WTC11 (cell line): ENCODE measurements around the gene C1orf35. TPM values are rescaled to one million over a fixed set of nuclear protein-coding genes. Genes with fewer than 3 reads are reported as not detected.

ENCODE experiments used
- ATAC-seq: fragments of 200-7000 bp; cut with Tn5 transposase; 2 replicates; pipeline ENCODE4 v1.10.0; 2021; ENCODE audit warnings: mild to moderate bottlenecking, moderate library complexity
- CTCF ChIA-PET: fragments of 300-600 bp; sonication (Branson Sonifier 250); formaldehyde crosslinking; loops from one replicate; lab custom pipeline; 2021; ENCODE audit warnings: antibody characterized with exemption; lab: Charles Lee
- POLR2A ChIA-PET: fragments of 350-600 bp; sonication (Branson Sonifier 250); formaldehyde crosslinking; loops from one replicate; lab custom pipeline; 2021; ENCODE audit warnings: antibody characterized with exemption; lab: Charles Lee
- DNase-seq: peaks from one replicate; pipeline ENCODE4 v3.0.0; 2021; ENCODE audit warnings: low spot score
- H3K27ac Mint-ChIP-seq: 2 replicates; pipeline ENCODE4 v1.8.0; 2021; ENCODE audit warnings: mixed read lengths
- H3K27me3 Mint-ChIP-seq: 2 replicates; pipeline ENCODE4 v1.8.0; 2021; ENCODE audit warnings: low read depth, mild to moderate bottlenecking, moderate library complexity, mixed read lengths
- H3K36me3 Mint-ChIP-seq: 2 replicates; pipeline ENCODE4 v1.8.0; 2021; ENCODE audit warnings: mixed read lengths
- H3K4me1 Mint-ChIP-seq: 2 replicates; pipeline ENCODE4 v1.8.0; 2022; ENCODE audit warnings: mixed read lengths
- H3K4me3 Mint-ChIP-seq: 2 replicates; pipeline ENCODE4 v1.8.0; 2021; ENCODE audit warnings: mild to moderate bottlenecking, moderate library complexity, mixed read lengths
- H3K9me3 Mint-ChIP-seq: 2 replicates; pipeline ENCODE4 v1.8.0; 2021; ENCODE audit warnings: mixed read lengths
- CBFB ChIP-seq: sonication (generic); formaldehyde crosslinking; IDR thresholded peaks from 2 replicates; pipeline ENCODE4 v1.8.1; 2022; ENCODE audit warnings: mild to moderate bottlenecking, low read depth, missing genetic modification reagents
- ESRRA ChIP-seq: sonication (generic); formaldehyde crosslinking; IDR thresholded peaks from 2 replicates; pipeline ENCODE4 v1.8.1; 2022; ENCODE audit warnings: mild to moderate bottlenecking, missing genetic modification reagents, borderline replicate concordance
- ETV6 ChIP-seq: sonication (generic); formaldehyde crosslinking; IDR thresholded peaks from 2 replicates; pipeline ENCODE4 v1.8.1; 2022; ENCODE audit warnings: mild to moderate bottlenecking, missing genetic modification reagents
- FOXP1 ChIP-seq: sonication (generic); formaldehyde crosslinking; IDR thresholded peaks from 2 replicates; pipeline ENCODE4 v1.8.0; 2022; ENCODE audit warnings: missing genetic modification reagents, mild to moderate bottlenecking, moderate library complexity, borderline replicate concordance
- GABPB1 ChIP-seq: sonication (generic); formaldehyde crosslinking; IDR thresholded peaks from 2 replicates; pipeline ENCODE4 v1.8.1; 2023; ENCODE audit warnings: mild to moderate bottlenecking, missing genetic modification reagents
- GRHL2 ChIP-seq: fragments of 250-450 bp; sonication (Bioruptor Pico); IDR thresholded peaks from 2 replicates; pipeline ENCODE4 v1.8.0; 2022; ENCODE audit warnings: mild to moderate bottlenecking, moderate library complexity; ENCODE audit not compliant: insufficient replicate concordance, severe bottlenecking
- MXD4 ChIP-seq: fragments of 250-450 bp; sonication (Bioruptor Pico); IDR thresholded peaks from 2 replicates; pipeline ENCODE4 v1.8.0; 2021; ENCODE audit warnings: mild to moderate bottlenecking, moderate library complexity, borderline replicate concordance
- OVOL2 ChIP-seq: fragments of 250-450 bp; sonication (Bioruptor Pico); IDR thresholded peaks from 2 replicates; pipeline ENCODE4 v1.9.0; 2021; ENCODE audit warnings: mild to moderate bottlenecking, borderline replicate concordance
- RELA ChIP-seq: sonication (generic); formaldehyde crosslinking; IDR thresholded peaks from 2 replicates; pipeline ENCODE4 v1.8.1; 2022; ENCODE audit warnings: missing genetic modification reagents, mild to moderate bottlenecking, borderline replicate concordance
- SOX15 ChIP-seq: fragments of 250-450 bp; sonication (Bioruptor Pico); IDR thresholded peaks from 2 replicates; pipeline ENCODE4 v1.9.0; 2021; ENCODE audit warnings: mild to moderate bottlenecking
- ZNF416 ChIP-seq: fragments of 250-450 bp; sonication (Bioruptor Pico); IDR thresholded peaks from 2 replicates; pipeline ENCODE4 v1.9.0; 2021; ENCODE audit warnings: mild to moderate bottlenecking, inconsistent platforms
- total RNA-seq: library from RNA; stranded (reverse); gene quantifications from 3 replicates; pipeline ENCODE4 v1.2.3, GENCODE V29; 2021
- TF ChIP-seq, protein P1 (sequence below): sonication (generic); formaldehyde crosslinking; IDR thresholded peaks from 2 replicates; pipeline ENCODE4 v1.8.0; 2022; ENCODE audit warnings: missing genetic modification reagents
- TF ChIP-seq, protein P2 (sequence below): sonication (generic); formaldehyde crosslinking; IDR thresholded peaks from 2 replicates; pipeline ENCODE4 v1.8.1; 2022; ENCODE audit warnings: low read depth, missing genetic modification reagents, borderline replicate concordance
- TF ChIP-seq, protein P3 (sequence below): sonication (generic); formaldehyde crosslinking; IDR thresholded peaks from 2 replicates; pipeline ENCODE4 v1.8.1; 2023; ENCODE audit warnings: mild to moderate bottlenecking, moderate library complexity, missing genetic modification reagents
- TF ChIP-seq, protein P4 (sequence below): sonication (generic); formaldehyde crosslinking; IDR thresholded peaks from 2 replicates; pipeline ENCODE4 v1.8.0; 2022; ENCODE audit warnings: mild to moderate bottlenecking, missing genetic modification reagents
- TF ChIP-seq, protein P5 (sequence below): sonication (generic); formaldehyde crosslinking; IDR thresholded peaks from 2 replicates; pipeline ENCODE4 v1.8.1; 2023; ENCODE audit warnings: mild to moderate bottlenecking, missing genetic modification reagents
- TF ChIP-seq, protein P6 (sequence below): sonication (generic); formaldehyde crosslinking; IDR thresholded peaks from 2 replicates; pipeline ENCODE4 v1.8.1; 2022; ENCODE audit warnings: low read depth, mild to moderate bottlenecking, moderate library complexity, missing genetic modification reagents, borderline replicate concordance
- TF ChIP-seq, protein P7 (sequence below): sonication (generic); formaldehyde crosslinking; conservative IDR thresholded peaks from 2 replicates; pipeline ENCODE4 v1.8.1; 2022; ENCODE audit warnings: mild to moderate bottlenecking, missing genetic modification reagents
- TF ChIP-seq, protein P8 (sequence below): sonication (generic); formaldehyde crosslinking; IDR thresholded peaks from 2 replicates; pipeline ENCODE4 v1.8.1; 2023; ENCODE audit warnings: mild to moderate bottlenecking, missing genetic modification reagents, moderate library complexity
- TF ChIP-seq, protein P9 (sequence below): sonication (generic); formaldehyde crosslinking; IDR thresholded peaks from 2 replicates; pipeline ENCODE4 v1.8.0; 2022; ENCODE audit warnings: mild to moderate bottlenecking, missing genetic modification reagents

Gene C1orf35
- total RNA-seq, 1 experiment from 2014 or later = 33.8 TPM

DNA sequence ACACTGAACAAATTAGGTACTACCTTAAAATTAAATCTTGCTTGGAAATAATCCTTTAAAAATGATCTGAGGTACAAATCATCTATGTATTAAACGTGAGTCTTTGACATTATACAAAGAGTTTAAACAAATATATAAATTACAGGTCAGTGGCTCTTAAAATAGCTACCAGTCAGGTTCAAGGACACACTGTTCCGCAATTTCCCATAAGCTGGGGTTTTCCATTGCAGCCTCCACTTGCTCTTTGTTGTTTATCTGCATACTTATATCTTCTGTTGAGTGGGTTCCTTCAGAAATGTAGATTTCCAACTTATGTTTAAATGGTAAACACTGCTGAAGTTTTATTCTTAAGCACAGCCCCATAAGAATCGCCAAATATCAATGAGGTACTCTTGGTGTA is 11.7 kb upstream of the C1orf35 start:
- POLR2A ChIA-PET = no interaction called here
- Mint-ChIP-seq H3K36me3 (peaks cover 17% of the 10 kb centered on the region), H3K4me3 (no peak overlapping the region), H3K4me1 (no peaks in the 10 kb centered on the region), H3K9me3 (peaks cover 32% of the 10 kb centered on the region), H3K27me3 (peaks cover 30% of the 10 kb centered on the region), H3K27ac (no peak overlapping the region)
- ATAC-seq = no peak
- CTCF ChIA-PET = interaction anchor here (0.6 kb wide), 1 partner anchor 16 kb away, joined by 4 read pairs; no protein-coding TSS in a partner anchor
- no peak for DNase-seq
- TF ChIP-seq, protein P1, sequence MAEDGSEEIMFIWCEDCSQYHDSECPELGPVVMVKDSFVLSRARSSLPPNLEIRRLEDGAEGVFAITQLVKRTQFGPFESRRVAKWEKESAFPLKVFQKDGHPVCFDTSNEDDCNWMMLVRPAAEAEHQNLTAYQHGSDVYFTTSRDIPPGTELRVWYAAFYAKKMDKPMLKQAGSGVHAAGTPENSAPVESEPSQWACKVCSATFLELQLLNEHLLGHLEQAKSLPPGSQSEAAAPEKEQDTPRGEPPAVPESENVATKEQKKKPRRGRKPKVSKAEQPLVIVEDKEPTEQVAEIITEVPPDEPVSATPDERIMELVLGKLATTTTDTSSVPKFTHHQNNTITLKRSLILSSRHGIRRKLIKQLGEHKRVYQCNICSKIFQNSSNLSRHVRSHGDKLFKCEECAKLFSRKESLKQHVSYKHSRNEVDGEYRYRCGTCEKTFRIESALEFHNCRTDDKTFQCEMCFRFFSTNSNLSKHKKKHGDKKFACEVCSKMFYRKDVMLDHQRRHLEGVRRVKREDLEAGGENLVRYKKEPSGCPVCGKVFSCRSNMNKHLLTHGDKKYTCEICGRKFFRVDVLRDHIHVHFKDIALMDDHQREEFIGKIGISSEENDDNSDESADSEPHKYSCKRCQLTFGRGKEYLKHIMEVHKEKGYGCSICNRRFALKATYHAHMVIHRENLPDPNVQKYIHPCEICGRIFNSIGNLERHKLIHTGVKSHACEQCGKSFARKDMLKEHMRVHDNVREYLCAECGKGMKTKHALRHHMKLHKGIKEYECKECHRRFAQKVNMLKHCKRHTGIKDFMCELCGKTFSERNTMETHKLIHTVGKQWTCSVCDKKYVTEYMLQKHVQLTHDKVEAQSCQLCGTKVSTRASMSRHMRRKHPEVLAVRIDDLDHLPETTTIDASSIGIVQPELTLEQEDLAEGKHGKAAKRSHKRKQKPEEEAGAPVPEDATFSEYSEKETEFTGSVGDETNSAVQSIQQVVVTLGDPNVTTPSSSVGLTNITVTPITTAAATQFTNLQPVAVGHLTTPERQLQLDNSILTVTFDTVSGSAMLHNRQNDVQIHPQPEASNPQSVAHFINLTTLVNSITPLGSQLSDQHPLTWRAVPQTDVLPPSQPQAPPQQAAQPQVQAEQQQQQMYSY (CRISPR knock-in tag) = no peak
- no peak for TF ChIP-seq GRHL2 (CRISPR knock-in tag)
- TF ChIP-seq, protein P2, sequence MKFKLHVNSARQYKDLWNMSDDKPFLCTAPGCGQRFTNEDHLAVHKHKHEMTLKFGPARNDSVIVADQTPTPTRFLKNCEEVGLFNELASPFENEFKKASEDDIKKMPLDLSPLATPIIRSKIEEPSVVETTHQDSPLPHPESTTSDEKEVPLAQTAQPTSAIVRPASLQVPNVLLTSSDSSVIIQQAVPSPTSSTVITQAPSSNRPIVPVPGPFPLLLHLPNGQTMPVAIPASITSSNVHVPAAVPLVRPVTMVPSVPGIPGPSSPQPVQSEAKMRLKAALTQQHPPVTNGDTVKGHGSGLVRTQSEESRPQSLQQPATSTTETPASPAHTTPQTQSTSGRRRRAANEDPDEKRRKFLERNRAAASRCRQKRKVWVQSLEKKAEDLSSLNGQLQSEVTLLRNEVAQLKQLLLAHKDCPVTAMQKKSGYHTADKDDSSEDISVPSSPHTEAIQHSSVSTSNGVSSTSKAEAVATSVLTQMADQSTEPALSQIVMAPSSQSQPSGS (CRISPR knock-in tag) = no peak
- TF ChIP-seq, protein P3, sequence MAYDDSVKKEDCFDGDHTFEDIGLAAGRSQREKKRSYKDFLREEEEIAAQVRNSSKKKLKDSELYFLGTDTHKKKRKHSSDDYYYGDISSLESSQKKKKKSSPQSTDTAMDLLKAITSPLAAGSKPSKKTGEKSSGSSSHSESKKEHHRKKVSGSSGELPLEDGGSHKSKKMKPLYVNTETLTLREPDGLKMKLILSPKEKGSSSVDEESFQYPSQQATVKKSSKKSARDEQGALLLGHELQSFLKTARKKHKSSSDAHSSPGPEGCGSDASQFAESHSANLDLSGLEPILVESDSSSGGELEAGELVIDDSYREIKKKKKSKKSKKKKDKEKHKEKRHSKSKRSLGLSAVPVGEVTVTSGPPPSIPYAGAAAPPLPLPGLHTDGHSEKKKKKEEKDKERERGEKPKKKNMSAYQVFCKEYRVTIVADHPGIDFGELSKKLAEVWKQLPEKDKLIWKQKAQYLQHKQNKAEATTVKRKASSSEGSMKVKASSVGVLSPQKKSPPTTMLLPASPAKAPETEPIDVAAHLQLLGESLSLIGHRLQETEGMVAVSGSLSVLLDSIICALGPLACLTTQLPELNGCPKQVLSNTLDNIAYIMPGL (CRISPR knock-in tag) = no peak
- no peak for TF ChIP-seq RELA (CRISPR knock-in tag)
- TF ChIP-seq, protein P4, sequence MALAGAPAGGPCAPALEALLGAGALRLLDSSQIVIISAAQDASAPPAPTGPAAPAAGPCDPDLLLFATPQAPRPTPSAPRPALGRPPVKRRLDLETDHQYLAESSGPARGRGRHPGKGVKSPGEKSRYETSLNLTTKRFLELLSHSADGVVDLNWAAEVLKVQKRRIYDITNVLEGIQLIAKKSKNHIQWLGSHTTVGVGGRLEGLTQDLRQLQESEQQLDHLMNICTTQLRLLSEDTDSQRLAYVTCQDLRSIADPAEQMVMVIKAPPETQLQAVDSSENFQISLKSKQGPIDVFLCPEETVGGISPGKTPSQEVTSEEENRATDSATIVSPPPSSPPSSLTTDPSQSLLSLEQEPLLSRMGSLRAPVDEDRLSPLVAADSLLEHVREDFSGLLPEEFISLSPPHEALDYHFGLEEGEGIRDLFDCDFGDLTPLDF (CRISPR knock-in tag) = no peak
- TF ChIP-seq SOX15 (CRISPR knock-in tag) = no peak
- TF ChIP-seq GABPB1 (CRISPR knock-in tag) = no peak
- TF ChIP-seq CBFB (CRISPR knock-in tag) = no peak
- TF ChIP-seq ZNF416 (CRISPR knock-in tag) = no peak
- TF ChIP-seq, protein P5, sequence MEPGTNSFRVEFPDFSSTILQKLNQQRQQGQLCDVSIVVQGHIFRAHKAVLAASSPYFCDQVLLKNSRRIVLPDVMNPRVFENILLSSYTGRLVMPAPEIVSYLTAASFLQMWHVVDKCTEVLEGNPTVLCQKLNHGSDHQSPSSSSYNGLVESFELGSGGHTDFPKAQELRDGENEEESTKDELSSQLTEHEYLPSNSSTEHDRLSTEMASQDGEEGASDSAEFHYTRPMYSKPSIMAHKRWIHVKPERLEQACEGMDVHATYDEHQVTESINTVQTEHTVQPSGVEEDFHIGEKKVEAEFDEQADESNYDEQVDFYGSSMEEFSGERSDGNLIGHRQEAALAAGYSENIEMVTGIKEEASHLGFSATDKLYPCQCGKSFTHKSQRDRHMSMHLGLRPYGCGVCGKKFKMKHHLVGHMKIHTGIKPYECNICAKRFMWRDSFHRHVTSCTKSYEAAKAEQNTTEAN (CRISPR knock-in tag) = no peak
- no peak for TF ChIP-seq ETV6 (CRISPR knock-in tag)
- no peak for TF ChIP-seq OVOL2
- TF ChIP-seq, protein P6, sequence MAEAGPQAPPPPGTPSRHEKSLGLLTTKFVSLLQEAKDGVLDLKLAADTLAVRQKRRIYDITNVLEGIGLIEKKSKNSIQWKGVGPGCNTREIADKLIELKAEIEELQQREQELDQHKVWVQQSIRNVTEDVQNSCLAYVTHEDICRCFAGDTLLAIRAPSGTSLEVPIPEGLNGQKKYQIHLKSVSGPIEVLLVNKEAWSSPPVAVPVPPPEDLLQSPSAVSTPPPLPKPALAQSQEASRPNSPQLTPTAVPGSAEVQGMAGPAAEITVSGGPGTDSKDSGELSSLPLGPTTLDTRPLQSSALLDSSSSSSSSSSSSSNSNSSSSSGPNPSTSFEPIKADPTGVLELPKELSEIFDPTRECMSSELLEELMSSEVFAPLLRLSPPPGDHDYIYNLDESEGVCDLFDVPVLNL = no peak
- TF ChIP-seq, protein P7, sequence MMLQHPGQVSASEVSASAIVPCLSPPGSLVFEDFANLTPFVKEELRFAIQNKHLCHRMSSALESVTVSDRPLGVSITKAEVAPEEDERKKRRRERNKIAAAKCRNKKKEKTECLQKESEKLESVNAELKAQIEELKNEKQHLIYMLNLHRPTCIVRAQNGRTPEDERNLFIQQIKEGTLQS (CRISPR knock-in tag) = no peak
- TF ChIP-seq, protein P8, sequence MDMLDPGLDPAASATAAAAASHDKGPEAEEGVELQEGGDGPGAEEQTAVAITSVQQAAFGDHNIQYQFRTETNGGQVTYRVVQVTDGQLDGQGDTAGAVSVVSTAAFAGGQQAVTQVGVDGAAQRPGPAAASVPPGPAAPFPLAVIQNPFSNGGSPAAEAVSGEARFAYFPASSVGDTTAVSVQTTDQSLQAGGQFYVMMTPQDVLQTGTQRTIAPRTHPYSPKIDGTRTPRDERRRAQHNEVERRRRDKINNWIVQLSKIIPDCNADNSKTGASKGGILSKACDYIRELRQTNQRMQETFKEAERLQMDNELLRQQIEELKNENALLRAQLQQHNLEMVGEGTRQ = no peak
- TF ChIP-seq ESRRA (CRISPR knock-in tag) = no peak
- TF ChIP-seq, protein P9, sequence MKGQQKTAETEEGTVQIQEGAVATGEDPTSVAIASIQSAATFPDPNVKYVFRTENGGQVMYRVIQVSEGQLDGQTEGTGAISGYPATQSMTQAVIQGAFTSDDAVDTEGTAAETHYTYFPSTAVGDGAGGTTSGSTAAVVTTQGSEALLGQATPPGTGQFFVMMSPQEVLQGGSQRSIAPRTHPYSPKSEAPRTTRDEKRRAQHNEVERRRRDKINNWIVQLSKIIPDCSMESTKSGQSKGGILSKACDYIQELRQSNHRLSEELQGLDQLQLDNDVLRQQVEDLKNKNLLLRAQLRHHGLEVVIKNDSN (CRISPR knock-in tag) = no peak
- TF ChIP-seq FOXP1 (CRISPR knock-in tag) = no peak
- no peak for TF ChIP-seq MXD4 (CRISPR knock-in tag)
